NCI-H1048 (cell line): ENCODE results near the gene KLF13.

Experiments
- DNase-seq: peaks from one replicate; lab custom pipeline; 2025; lab: John Stamatoyannopoulos, UW

Gene KLF13

GRCh38 chr15:31300208-31300661 lies 26.4 kb upstream of the KLF13 start:
- no peak for DNase-seq

GRCh38 chr15:31300981-31301672 lies 25.5 kb upstream of the KLF13 start:
- no peak for DNase-seq

- DNase-seq = no peak
Measured at GRCh38 chr15:31301673-31301990, 25.0 kb upstream of the KLF13 start.

- DNase-seq = no peak
Measured at GRCh38 chr15:31302029-31302657, 24.5 kb upstream of the KLF13 start.

GRCh38 chr15:31302778-31303725 lies 23.6 kb upstream of the KLF13 start:
- no peak for DNase-seq

GRCh38 chr15:31303726-31304648 lies 22.6 kb upstream of the KLF13 start:
- DNase-seq = no peak

- DNase-seq = no peak
Measured at GRCh38 chr15:31304751-31305365, 21.8 kb upstream of the KLF13 start.

GRCh38 chr15:31305375-31305774 lies 21.3 kb upstream of the KLF13 start:
- DNase-seq = no peak

- no peak for DNase-seq
Measured at GRCh38 chr15:31305796-31306425, 20.7 kb upstream of the KLF13 start.

- no peak for DNase-seq
Measured at GRCh38 chr15:31306426-31307269, 20.0 kb upstream of the KLF13 start.

- DNase-seq = no peak
Measured at GRCh38 chr15:31307270-31308184, 19.1 kb upstream of the KLF13 start.

- DNase-seq = no peak
Measured at GRCh38 chr15:31308185-31308639, 18.4 kb upstream of the KLF13 start.

- no peak for DNase-seq
Measured at GRCh38 chr15:31309893-31310606, 16.6 kb upstream of the KLF13 start.

GRCh38 chr15:31311735-31312619 lies 14.7 kb upstream of the KLF13 start:
- DNase-seq = no peak

GRCh38 chr15:31313223-31313622 lies 13.4 kb upstream of the KLF13 start:
- no peak for DNase-seq

GRCh38 chr15:31314380-31314779 lies 12.3 kb upstream of the KLF13 start:
- no peak for DNase-seq
